ENCODE measurements around the gene ACVR2B.

ACVR2B gene

DNA sequence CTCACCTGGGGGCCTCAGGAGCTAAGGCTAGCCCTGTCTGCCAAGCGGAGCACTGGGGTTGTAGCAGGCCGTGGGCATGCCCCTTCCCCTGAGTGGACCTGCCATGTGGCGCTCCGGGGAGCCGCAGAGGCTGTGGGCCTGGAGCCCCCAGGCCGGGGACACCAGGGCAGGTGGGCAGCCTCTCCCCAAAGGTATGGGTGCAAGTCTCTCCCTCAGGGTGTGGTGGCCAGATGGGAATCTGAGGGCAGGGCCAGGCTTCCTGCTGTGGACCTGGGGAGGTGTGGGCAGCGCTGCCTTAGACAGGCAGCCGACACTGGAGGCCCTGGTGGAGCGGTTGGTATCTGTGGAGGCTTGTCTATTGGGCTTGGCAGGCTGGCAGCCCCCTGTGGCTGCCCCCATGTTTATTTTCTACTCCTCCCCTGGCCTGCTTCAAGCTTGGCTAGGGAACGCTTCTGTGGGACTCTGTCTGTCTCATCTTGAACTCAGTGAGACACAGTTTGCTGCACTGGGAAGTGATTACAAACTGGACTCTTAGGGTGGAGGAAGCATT lies 5.9 kb downstream of the ACVR2B start:
- Histone ChIP-seq H3K23ac (ENCODE audit: low read depth, low read length, poor library complexity) (peak overlapping the region; percentile 27), H2BK12ac (ENCODE audit: low read length) (no peak overlapping the region), H3K9me3 (replicated peaks in 1 of 2; ENCODE audit: control insufficient read depth in 2 of 2, insufficient read depth in 1 of 2, low read depth in 1 of 2, low read length in 2 of 2) (peaks cover 2 to 14% of the 10 kb centered on the region in 2 donors), H2AFZ (ENCODE audit: low read length) (no peak overlapping the region), H3K36me3 (replicated peaks in 1 of 2; ENCODE audit: control insufficient read depth in 2 of 2, insufficient read depth in 2 of 2, low read length in 2 of 2) (peaks cover 4 to 38% of the 10 kb centered on the region in 2 donors), H2AK5ac (ENCODE audit: low read depth, low read length) (no peak overlapping the region), H3K4me2 (ENCODE audit: insufficient read depth, low read length, poor library complexity, severe bottlenecking) (no peak overlapping the region), H3K4ac (ENCODE audit: low read length) (peak overlapping the region; percentile 10), H4K8ac (ENCODE audit: low read depth, low read length) (no peak overlapping the region), H3K9ac (ENCODE audit: low read depth, low read length, poor library complexity) (no peak overlapping the region), H2BK120ac (ENCODE audit: low read depth, low read length) (no peak overlapping the region), H3K79me1 (ENCODE audit: low read depth, low read length) (peaks cover 21% of the 10 kb centered on the region), H2BK5ac (ENCODE audit: low read length) (no peak overlapping the region), H3K14ac (ENCODE audit: low read length) (peak overlapping the region; percentile 76), H3K18ac (ENCODE audit: low read length) (peak overlapping the region; percentile 57), H3K27ac (replicated peaks; ENCODE audit: low read length) (no peak overlapping the region), H4K91ac (ENCODE audit: low read depth, low read length, poor library complexity) (no peak overlapping the region), H3K27me3 (ENCODE audit: control insufficient read depth in 3 of 3, insufficient read depth in 3 of 3, low read depth in 1 of 3, low read length in 3 of 3) (no peaks in the 10 kb centered on the region), H3K4me3 (ENCODE audit: low read length in 2 of 2) (no peak overlapping the region), H2BK15ac (ENCODE audit: low read length) (no peak overlapping the region), H3K4me1 (ENCODE audit: control insufficient read depth in 2 of 2, insufficient read depth in 1 of 2, low read depth in 1 of 2, low read length in 2 of 2) (peaks cover 8 to 24% of the 10 kb centered on the region in 2 donors)
- no peak for DNase-seq (ENCODE audit: low spot score)
- WGBS, 2 donors (ENCODE audit: extremely low coverage in 2 of 2, insufficient read length in 2 of 2, insufficient replicate concordance in 1 of 2): no CpG with 5 or more reads among the region's 10 CpGs

DNA sequence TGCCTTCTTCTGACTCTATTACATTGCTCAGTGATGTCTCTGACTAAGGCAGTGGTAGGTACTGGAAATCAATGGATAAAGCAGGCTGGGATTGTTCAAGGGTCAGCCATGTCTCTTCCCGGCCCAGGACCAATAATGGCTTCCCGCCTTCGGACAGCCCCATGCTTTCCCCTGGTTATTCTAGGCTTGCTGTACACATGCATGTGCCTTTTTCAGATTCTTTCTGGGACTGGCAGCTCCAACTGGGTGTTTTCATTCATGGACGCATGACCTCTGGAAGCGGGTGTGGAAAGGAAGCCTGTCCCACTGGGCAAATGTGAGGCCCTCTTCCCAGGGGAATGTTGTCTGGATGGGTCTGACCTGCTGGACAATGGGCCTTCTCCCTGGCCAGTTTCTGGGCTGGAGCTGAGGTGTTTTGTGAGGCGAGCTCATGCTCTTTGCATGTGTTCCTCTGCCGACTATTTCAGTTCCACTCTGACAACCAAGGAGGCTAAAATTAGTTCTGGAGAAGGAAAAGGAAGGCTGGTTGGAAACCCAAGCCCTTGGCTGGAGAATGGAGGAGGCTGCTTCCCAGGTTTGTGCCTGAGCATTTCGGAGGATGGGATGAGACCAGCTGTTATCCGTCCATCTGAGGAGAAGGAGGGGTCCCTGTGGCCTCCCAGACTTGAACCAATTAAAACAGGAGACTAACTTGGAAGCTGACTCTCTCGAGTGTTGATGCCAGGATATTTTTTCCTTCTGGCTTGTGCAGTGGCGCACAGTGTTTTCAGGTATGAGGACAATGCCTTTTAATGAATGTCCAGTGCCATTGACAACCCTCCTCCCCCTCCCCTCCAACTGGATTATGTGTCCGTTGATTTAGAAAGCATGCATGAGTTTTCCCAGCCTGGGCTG lies 6.9 kb downstream of the ACVR2B start:
- no peak overlapping the region for H3K4me2 ChIP-seq (ENCODE audit: insufficient read depth, low read length, poor library complexity, severe bottlenecking)
- no peaks in the 10 kb centered on the region for H3K27me3 ChIP-seq (ENCODE audit: control insufficient read depth in 3 of 3, insufficient read depth in 3 of 3, low read depth in 1 of 3, low read length in 3 of 3)
- H3K36me3 ChIP-seq (replicated peaks in 1 of 2; ENCODE audit: control insufficient read depth in 2 of 2, insufficient read depth in 2 of 2, low read length in 2 of 2): peaks cover 4 to 38% of the 10 kb centered on the region in 2 donors
- H3K23ac ChIP-seq (ENCODE audit: low read depth, low read length, poor library complexity): peak overlapping the region; percentile 58
- no peak overlapping the region for H3K9ac ChIP-seq (ENCODE audit: low read depth, low read length, poor library complexity)
- H3K18ac ChIP-seq (ENCODE audit: low read length): no peak overlapping the region
- no peak overlapping the region for H3K4me3 ChIP-seq (ENCODE audit: low read length in 2 of 2)
- no peak overlapping the region for H3K14ac ChIP-seq (ENCODE audit: low read length)
- no peak overlapping the region for H2BK5ac ChIP-seq (ENCODE audit: low read length)
- H2BK120ac ChIP-seq (ENCODE audit: low read depth, low read length): no peak overlapping the region
- no peak overlapping the region for H2AFZ ChIP-seq (ENCODE audit: low read length)
- no peak overlapping the region for H4K91ac ChIP-seq (ENCODE audit: low read depth, low read length, poor library complexity)
- H2BK15ac ChIP-seq (ENCODE audit: low read length): no peak overlapping the region
- no peak overlapping the region for H4K8ac ChIP-seq (ENCODE audit: low read depth, low read length)
- H2AK5ac ChIP-seq (ENCODE audit: low read depth, low read length): no peak overlapping the region
- H3K79me1 ChIP-seq (ENCODE audit: low read depth, low read length): peaks cover 21% of the 10 kb centered on the region
- H3K27ac ChIP-seq (replicated peaks; ENCODE audit: low read length): no peak overlapping the region
- H2BK12ac ChIP-seq (ENCODE audit: low read length): no peak overlapping the region
- no peak for DNase-seq (ENCODE audit: low spot score)
- H3K4ac ChIP-seq (ENCODE audit: low read length): no peak overlapping the region
- no CpG with 5 or more reads among the region's 12 CpGs for WGBS, 2 donors (ENCODE audit: extremely low coverage in 2 of 2, insufficient read length in 2 of 2, insufficient replicate concordance in 1 of 2)
- peaks cover 7 to 24% of the 10 kb centered on the region in 2 donors for H3K4me1 ChIP-seq (ENCODE audit: control insufficient read depth in 2 of 2, insufficient read depth in 1 of 2, low read depth in 1 of 2, low read length in 2 of 2)
- H3K9me3 ChIP-seq (replicated peaks in 1 of 2; ENCODE audit: control insufficient read depth in 2 of 2, insufficient read depth in 1 of 2, low read depth in 1 of 2, low read length in 2 of 2): peaks cover 2 to 19% of the 10 kb centered on the region in 2 donors

DNA sequence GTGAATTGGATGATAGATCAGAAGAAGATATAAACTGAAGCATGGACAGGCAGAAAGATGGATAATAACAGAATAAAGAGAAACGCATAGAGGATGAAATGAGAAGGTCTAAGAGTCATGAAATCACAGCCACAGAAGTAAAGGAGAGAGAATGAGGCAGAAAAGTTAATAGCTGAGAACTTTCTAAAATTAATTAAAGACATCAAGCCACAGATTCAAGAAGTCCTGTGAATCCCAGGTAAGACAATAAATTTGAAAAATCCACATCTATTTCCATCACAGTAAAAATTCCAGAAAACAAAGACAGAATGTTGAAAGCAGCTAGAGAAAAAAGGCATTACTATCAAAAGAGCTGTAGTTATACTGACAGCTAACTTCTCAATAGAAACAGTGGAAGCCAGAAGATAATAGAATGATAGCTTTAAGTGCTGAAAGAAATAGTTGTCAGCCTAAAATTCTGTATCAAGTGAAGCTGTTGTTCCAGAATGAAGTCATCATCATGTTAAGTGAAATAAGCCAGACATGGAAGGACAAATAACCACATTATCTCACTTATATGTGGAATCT lies 12.0 kb downstream of the ACVR2B start:
- Histone ChIP-seq H3K23ac (ENCODE audit: low read depth, low read length, poor library complexity) (no peak overlapping the region), H3K14ac (ENCODE audit: low read length) (no peak overlapping the region), H3K18ac (ENCODE audit: low read length) (no peak overlapping the region), H2BK15ac (ENCODE audit: low read length) (no peak overlapping the region), H2AFZ (ENCODE audit: low read length) (no peak overlapping the region), H2BK120ac (ENCODE audit: low read depth, low read length) (no peak overlapping the region), H3K27me3 (ENCODE audit: control insufficient read depth in 3 of 3, insufficient read depth in 3 of 3, low read depth in 1 of 3, low read length in 3 of 3) (no peaks in the 10 kb centered on the region), H2AK5ac (ENCODE audit: low read depth, low read length) (no peak overlapping the region), H3K79me1 (ENCODE audit: low read depth, low read length) (peaks cover 11% of the 10 kb centered on the region), H3K4ac (ENCODE audit: low read length) (no peak overlapping the region), H3K27ac (replicated peaks; ENCODE audit: low read length) (no peak overlapping the region), H2BK12ac (ENCODE audit: low read length) (no peak overlapping the region), H3K36me3 (replicated peaks in 1 of 2; ENCODE audit: control insufficient read depth in 2 of 2, insufficient read depth in 2 of 2, low read length in 2 of 2) (peaks cover 4 to 11% of the 10 kb centered on the region in 2 donors), H3K4me2 (ENCODE audit: insufficient read depth, low read length, poor library complexity, severe bottlenecking) (no peak overlapping the region), H4K8ac (ENCODE audit: low read depth, low read length) (no peak overlapping the region), H4K91ac (ENCODE audit: low read depth, low read length, poor library complexity) (no peak overlapping the region), H3K4me1 (ENCODE audit: control insufficient read depth in 2 of 2, insufficient read depth in 1 of 2, low read depth in 1 of 2, low read length in 2 of 2) (peaks cover 0 to 6% of the 10 kb centered on the region in 2 donors), H2BK5ac (ENCODE audit: low read length) (no peak overlapping the region), H3K9ac (ENCODE audit: low read depth, low read length, poor library complexity) (no peak overlapping the region), H3K4me3 (ENCODE audit: low read length in 2 of 2) (no peak overlapping the region), H3K9me3 (replicated peaks in 1 of 2; ENCODE audit: control insufficient read depth in 2 of 2, insufficient read depth in 1 of 2, low read depth in 1 of 2, low read length in 2 of 2) (peaks cover 5 to 53% of the 10 kb centered on the region in 2 donors)
- no peak for DNase-seq (ENCODE audit: low spot score)
- WGBS, 2 donors (ENCODE audit: extremely low coverage in 2 of 2, insufficient read length in 2 of 2, insufficient replicate concordance in 1 of 2): no CpG with 5 or more reads among the region's 1 CpG

DNA sequence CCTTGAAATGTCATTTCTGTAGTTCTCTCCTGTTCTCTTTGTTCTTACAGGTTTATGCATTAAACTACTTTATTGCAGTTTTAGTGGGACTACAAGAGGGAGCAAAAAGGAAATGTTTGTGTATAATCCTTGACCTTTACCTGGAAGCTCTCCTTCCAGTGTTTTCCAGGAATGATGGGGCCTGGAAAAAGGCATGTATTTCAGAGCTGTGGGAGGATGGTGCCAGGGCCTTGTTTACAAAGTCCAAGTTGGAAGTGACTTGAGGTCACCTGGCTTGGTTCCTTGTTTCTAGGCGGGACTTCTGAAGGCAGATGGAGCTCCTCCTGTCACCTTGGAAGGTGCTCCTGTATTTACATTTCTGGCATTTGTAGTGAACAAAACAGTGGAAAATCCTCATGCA lies 15.1 kb downstream of the ACVR2B start:
- Histone ChIP-seq H3K4me1 (ENCODE audit: control insufficient read depth in 2 of 2, insufficient read depth in 1 of 2, low read depth in 1 of 2, low read length in 2 of 2) (no peaks in the 10 kb centered on the region), H3K9ac (ENCODE audit: low read depth, low read length, poor library complexity) (no peak overlapping the region), H2BK15ac (ENCODE audit: low read length) (no peak overlapping the region), H2AK5ac (ENCODE audit: low read depth, low read length) (no peak overlapping the region), H3K27ac (replicated peaks; ENCODE audit: low read length) (no peak overlapping the region), H2BK120ac (ENCODE audit: low read depth, low read length) (no peak overlapping the region), H2BK5ac (ENCODE audit: low read length) (no peak overlapping the region), H3K4ac (ENCODE audit: low read length) (no peak overlapping the region), H3K27me3 (ENCODE audit: control insufficient read depth in 3 of 3, insufficient read depth in 3 of 3, low read depth in 1 of 3, low read length in 3 of 3) (no peaks in the 10 kb centered on the region), H3K36me3 (replicated peaks in 1 of 2; ENCODE audit: control insufficient read depth in 2 of 2, insufficient read depth in 2 of 2, low read length in 2 of 2) (peaks cover 0 to 17% of the 10 kb centered on the region in 2 donors), H3K4me3 (ENCODE audit: low read length in 2 of 2) (no peak overlapping the region), H3K23ac (ENCODE audit: low read depth, low read length, poor library complexity) (no peak overlapping the region), H2AFZ (ENCODE audit: low read length) (no peak overlapping the region), H3K18ac (ENCODE audit: low read length) (no peak overlapping the region), H3K4me2 (ENCODE audit: insufficient read depth, low read length, poor library complexity, severe bottlenecking) (no peak overlapping the region), H3K14ac (ENCODE audit: low read length) (no peak overlapping the region), H2BK12ac (ENCODE audit: low read length) (no peak overlapping the region), H3K79me1 (ENCODE audit: low read depth, low read length) (peaks cover 15% of the 10 kb centered on the region), H4K8ac (ENCODE audit: low read depth, low read length) (no peak overlapping the region), H4K91ac (ENCODE audit: low read depth, low read length, poor library complexity) (no peak overlapping the region), H3K9me3 (replicated peaks in 1 of 2; ENCODE audit: control insufficient read depth in 2 of 2, insufficient read depth in 1 of 2, low read depth in 1 of 2, low read length in 2 of 2) (peaks cover 5 to 65% of the 10 kb centered on the region in 2 donors)
- WGBS, 2 donors (ENCODE audit: extremely low coverage in 2 of 2, insufficient read length in 2 of 2, insufficient replicate concordance in 1 of 2): no CpG with 5 or more reads among the region's 1 CpG
- DNase-seq (ENCODE audit: low spot score): no peak

Measured in neuronal stem cell (in vitro differentiated cells).